Endothelial cell of umbilical vein (primary cell): ENCODE results near the gene CDK4. TPM values are rescaled to one million over a fixed set of nuclear protein-coding genes. Genes with fewer than 3 reads are reported as not detected.

Experiments
- BruUV-seq: library from RNA; stranded (reverse); fragments of 400-500 nt; replicated peaks from 2 replicates; lab custom pipeline; 2021; lab: Mats Ljungman, UMichigan
- CTCF ChIA-PET: fragments of 300-600, 350-600 bp; sonication (Branson Sonifier 250); formaldehyde crosslinking; loops from one replicate; lab custom pipeline; 2021; ENCODE audit warnings: antibody characterized with exemption, inconsistent platforms; lab: Charles Lee
- POLR2A ChIA-PET: fragments of 300-600, 350-600 bp; sonication (Branson Sonifier 250); formaldehyde crosslinking; loops from one replicate; lab custom pipeline; 2021; ENCODE audit warnings: antibody characterized with exemption, inconsistent platforms; lab: Charles Lee
- DNase-seq: peaks from one replicate; pipeline ENCODE4 v3.0.0-alpha.2; 2011; ENCODE audit warnings: low read depth, low spot score
- FAIRE-seq: peaks from 2 replicates; lab custom pipeline; 2011; peaks lifted over from hg19 to GRCh38; lab: Jason Lieb, UNC
- H2AFZ ChIP-seq: 2 replicates; pipeline ENCODE4 v1.6.0; 2012; ENCODE audit warnings: low read depth, low read length, control low read depth, inconsistent platforms
- H3K27ac ChIP-seq: 2 replicates; pipeline ENCODE4 v1.5.1; 2011; ENCODE audit warnings: low read depth, mild to moderate bottlenecking, control low read depth, low read length, moderate library complexity; ENCODE audit not compliant: insufficient read depth
- H3K27me3 ChIP-seq, 2 experiments: 2 replicates each; pipeline versions ENCODE4 v1.6.0 to v1.6.1; 2011; ENCODE audit warnings: low read length in 2 of 2, mixed read lengths in 1 of 2; ENCODE audit not compliant: control insufficient read depth in 2 of 2, insufficient read depth in 2 of 2
- H3K36me3 ChIP-seq, 2 experiments: 2 replicates in 1 of 2; 3 replicates in 1 of 2; pipeline ENCODE4 v1.5.1; 2011; ENCODE audit warnings: low read length in 2 of 2, mild to moderate bottlenecking in 1 of 2, moderate library complexity in 1 of 2; ENCODE audit not compliant: control insufficient read depth in 2 of 2, insufficient read depth in 2 of 2; ENCODE audit errors: extremely low read depth in 1 of 2
- H3K4me1 ChIP-seq: 3 replicates; pipeline ENCODE4 v1.5.1; 2011; ENCODE audit warnings: mild to moderate bottlenecking, low read length; ENCODE audit not compliant: control insufficient read depth, insufficient read depth; ENCODE audit errors: extremely low read depth
- H3K4me2 ChIP-seq: 2 replicates; pipeline ENCODE4 v1.6.1; 2011; ENCODE audit warnings: low read length, control low read depth, mixed read lengths; ENCODE audit not compliant: insufficient read depth
- H3K4me3 ChIP-seq, 3 experiments: fragments of 200-600 bp in 1 of 3; sonication (generic), shearing (Covaris generic) in 1 of 3; replicated peaks in 1 of 3; 2 replicates each; pipeline ENCODE4 v1.5.1; 2011 to 2016; ENCODE audit warnings: control low read depth in 3 of 3, low read length in 3 of 3, mild to moderate bottlenecking in 2 of 3, inconsistent platforms in 1 of 3, low read depth in 1 of 3, moderate library complexity in 1 of 3; ENCODE audit not compliant: insufficient read depth in 1 of 3
- H3K79me2 ChIP-seq: 2 replicates; pipeline ENCODE4 v1.6.0; 2012; ENCODE audit warnings: low read length, inconsistent platforms; ENCODE audit not compliant: control insufficient read depth, insufficient read depth
- H3K9ac ChIP-seq: replicated peaks from 2 replicates; pipeline ENCODE3; 2011; ENCODE audit warnings: low read length, control low read depth; ENCODE audit not compliant: insufficient read depth; ENCODE audit errors: extremely low read depth
- H3K9me1 ChIP-seq: replicated peaks from 3 replicates; pipeline ENCODE4 v1.6.0; 2011; ENCODE audit warnings: mild to moderate bottlenecking, low read length; ENCODE audit not compliant: control insufficient read depth, insufficient read depth; ENCODE audit errors: extremely low read depth
- H3K9me3 ChIP-seq: replicated peaks from 2 replicates; pipeline ENCODE4 v1.5.1; 2012; ENCODE audit warnings: low read length, inconsistent platforms; ENCODE audit not compliant: control insufficient read depth, insufficient read depth
- H4K20me1 ChIP-seq: replicated peaks from 2 replicates; pipeline ENCODE3; 2011; ENCODE audit warnings: mild to moderate bottlenecking, low read length; ENCODE audit not compliant: control insufficient read depth, insufficient read depth; ENCODE audit errors: extremely low read depth
- CTCF ChIP-seq, 2 donors: IDR thresholded peaks; 1 replicate in 1 of 2; 2 replicates in 1 of 2; pipeline ENCODE4 v1.5.1; 2011; ENCODE audit warnings: low read length in 2 of 2, mild to moderate bottlenecking in 2 of 2, moderate library complexity in 2 of 2, control low read depth in 1 of 2, inconsistent platforms in 1 of 2, low read depth in 1 of 2; ENCODE audit not compliant: insufficient read depth in 1 of 2; ENCODE audit errors: extremely low read depth in 1 of 2
- EZH2 ChIP-seq: IDR thresholded peaks from 2 replicates; pipeline ENCODE4 v1.6.1; 2012; ENCODE audit warnings: borderline replicate concordance, low read depth, mild to moderate bottlenecking, moderate library complexity, low read length, inconsistent platforms; ENCODE audit not compliant: severe bottlenecking
- FOS ChIP-seq: IDR thresholded peaks from 2 replicates; pipeline ENCODE4 v1.6.1; 2011; ENCODE audit warnings: mild to moderate bottlenecking, low read length, moderate library complexity, borderline replicate concordance; ENCODE audit not compliant: insufficient read depth
- GATA2 ChIP-seq: IDR thresholded peaks from 2 replicates; pipeline ENCODE4 v1.7.0; 2011; ENCODE audit warnings: low read depth, mild to moderate bottlenecking, moderate library complexity, mixed read lengths, low read length; ENCODE audit not compliant: insufficient read length, insufficient read depth
- JUN ChIP-seq: IDR thresholded peaks from 2 replicates; pipeline ENCODE4 v1.6.1; 2011; ENCODE audit warnings: borderline replicate concordance, low read depth; ENCODE audit not compliant: insufficient read length, insufficient read depth
- MAX ChIP-seq: IDR thresholded peaks from 2 replicates; pipeline ENCODE4 v1.6.1; 2011; ENCODE audit not compliant: insufficient read depth, insufficient read length
- MYC ChIP-seq: IDR thresholded peaks from one replicate; pipeline ENCODE4 v1.6.1; 2011; ENCODE audit warnings: mild to moderate bottlenecking, low read depth, low read length
- POLR2A ChIP-seq: IDR thresholded peaks from 2 replicates; pipeline ENCODE4 v1.6.1; 2012; ENCODE audit warnings: low read depth, mild to moderate bottlenecking, control low read depth, low read length
- POLR2AphosphoS5 ChIP-seq: IDR thresholded peaks from 2 replicates; pipeline ENCODE4 v1.6.1; 2012; ENCODE audit warnings: low read depth, mild to moderate bottlenecking, control low read depth, low read length, moderate library complexity; ENCODE audit not compliant: insufficient read depth
- dilution Hi-C: fragments of 300-500 bp; cut with MboI; formaldehyde crosslinking; loops from one replicate; pipeline ENCODE4 v1.15.0; 2019; ENCODE audit warnings: low sequenced_read_pairs; ENCODE audit not compliant: extremely low pct_ligation_motif_present
- intact Hi-C: fragments of 100-400 bp; cut with micrococcal nuclease; formaldehyde crosslinking; loops from one replicate; pipeline ENCODE4 v1.10.0; 2022
- polyA plus RNA-seq, 4 experiments: library from polyadenylated mRNA; depleted of rRNA in 3 of 4; stranded (reverse) in 3 of 4; unstranded in 1 of 4; fragments of >200 nt; gene quantifications; 2 replicates each; pipeline versions ENCODE4 v1.2.1 to v1.2.3, GENCODE V29; 2011 to 2012; ENCODE audit warnings: missing spikeins in 1 of 4
- total RNA-seq: library from RNA; stranded (reverse); gene quantifications from 2 replicates; pipeline ENCODE4 v1.2.3, GENCODE V29; 2021

Gene CDK4
- total and polyA plus RNA-seq, 2 donors (not counting 3 experiments of a cell fraction or from before 2014, with no cell fraction given) = 171 to 332 TPM

GRCh38 chr12:57762463-57762862 is 10.4 kb upstream of the CDK4 start:
- CTCF ChIA-PET = no interaction called here
- H4K20me1 ChIP-seq = no peaks in the 10 kb centered on the region
- H3K27me3 ChIP-seq = peaks cover 39 to 41% of the 10 kb centered on the region in 2 experiments
- H3K9me3 ChIP-seq = no peaks in the 10 kb centered on the region
- dilution Hi-C loops (no loop called here), intact Hi-C loops (no loop called here)
- peaks cover 17% of the 10 kb centered on the region for H3K4me1 ChIP-seq
- no peak for TF ChIP-seq FOS
- TF ChIP-seq MAX = no peak
- TF ChIP-seq GATA2 = no peak
- TF ChIP-seq POLR2A = no peak
- no peak for TF ChIP-seq MYC
- no peak for TF ChIP-seq CTCF (IDR thresholded peaks at IDR 0.05; ENCODE audit: extremely low read depth in 1 of 2, insufficient read depth in 1 of 2, low read depth in 1 of 2, low read length in 2 of 2)
- no peak for TF ChIP-seq EZH2
- TF ChIP-seq JUN = no peak
- no peak for TF ChIP-seq POLR2AphosphoS5
- no TSS peak for BruUV-seq
- no peak overlapping the region for H3K4me3 ChIP-seq
- H3K9me1 ChIP-seq = no peaks in the 10 kb centered on the region
- POLR2A ChIA-PET = no interaction called here
- DNase-seq (no peak), FAIRE-seq (no peak)
- no peak overlapping the region for H3K4me2 ChIP-seq
- H2AFZ ChIP-seq = no peak overlapping the region
- no peak overlapping the region for H3K27ac ChIP-seq
- H3K9ac ChIP-seq = no peak overlapping the region
- H3K79me2 ChIP-seq = no peaks in the 10 kb centered on the region
- no peaks in the 10 kb centered on the region for H3K36me3 ChIP-seq
